ENCODE data around the gene KLF13.
A peak's percentile ranks its signal among the peaks of the same experiment; 100 is the strongest.

The KLF13 gene

DNA sequence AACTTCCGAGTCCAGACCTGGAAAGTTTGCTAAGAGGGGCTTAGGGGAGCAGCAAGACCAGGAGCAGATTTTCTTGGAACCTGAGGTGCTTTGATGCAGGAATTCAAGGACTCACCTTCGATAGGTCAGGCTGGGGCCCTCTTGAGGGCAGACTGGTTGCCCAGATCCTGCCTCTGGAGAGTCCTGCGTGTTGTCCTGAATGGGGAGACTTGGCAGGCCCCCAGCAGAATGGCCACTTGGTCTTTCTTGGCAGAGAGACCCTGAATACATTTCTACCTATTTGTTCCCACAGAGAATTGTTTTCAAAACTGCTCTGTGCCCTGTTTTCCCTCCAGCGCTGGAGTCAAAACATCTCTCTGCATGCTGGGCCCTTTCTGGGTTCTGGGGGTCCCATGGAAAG, 4.2 kb downstream of the KLF13 start:
- peak overlapping the region in 1 of 11 experiments; percentile 20; a peak in 1 of 22 replicates for H3K27ac ChIP-seq

DNA sequence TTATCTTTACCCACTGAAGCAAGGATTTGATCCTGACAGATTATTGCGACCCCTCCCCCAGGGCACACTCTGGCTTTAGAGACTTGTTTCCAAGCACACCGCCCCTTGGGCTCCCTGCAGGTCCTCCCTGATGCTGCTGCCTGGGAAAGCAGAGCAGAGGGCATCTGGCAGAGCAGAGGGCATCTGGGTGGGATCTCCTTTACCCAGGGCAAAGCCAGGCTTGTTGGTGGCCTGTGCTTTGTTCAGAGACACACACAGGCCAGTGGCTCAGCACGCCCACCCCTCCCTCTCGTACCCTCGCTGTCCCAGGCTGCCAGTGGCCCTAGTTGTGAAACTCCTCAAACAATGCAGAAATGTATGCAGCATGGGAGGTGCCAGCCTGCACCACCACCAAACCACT, 4.8 kb downstream of the KLF13 start:
- Histone ChIP-seq H3K9ac (peak overlapping the region in 4 of 11 experiments; percentile 8 to 91 (median 32); a peak in 3 of 22 replicates), H3K4me3 (peak overlapping the region in 1 of 10 experiments; percentile 96; a peak in 1 of 20 replicates), H3K27ac (no peak overlapping the region), H3K4me1 (peaks cover 69 to 79% (median 76%) of the 10 kb centered on the region in 10 experiments), H3K9me3 (replicated peaks in 1 of 11) (no peaks in the 10 kb centered on the region), H3K27me3 (no peaks in the 10 kb centered on the region), H3K4me2 (peak overlapping the region; percentile 88 to 98 (median 94)), H3K36me3 (peaks cover 0 to 47% (median 23%) of the 10 kb centered on the region in 11 experiments; a peak in 17 of 22 replicates), H4K20me1 (peaks cover 82 to 90% (median 87%) of the 10 kb centered on the region in 11 experiments)
- TF ChIP-seq Cebpa-rat (IDR thresholded peaks at IDR 0.05), result no peak

More for the DNA sequence above, 4.2 kb downstream of the KLF13 start:
- H3K36me3 ChIP-seq, result peaks cover 0 to 42% (median 23%) of the 10 kb centered on the region in 11 experiments; a peak in 17 of 22 replicates
- H3K27me3 ChIP-seq, result no peaks in the 10 kb centered on the region
- peaks cover 64 to 73% (median 70%) of the 10 kb centered on the region in 10 experiments for H3K4me1 ChIP-seq
- H4K20me1 ChIP-seq, result peaks cover 76 to 84% (median 82%) of the 10 kb centered on the region in 11 experiments
- peak overlapping the region in 7 of 11 experiments; percentile 3 to 97 (median 91); a peak in 7 of 22 replicates for H3K9ac ChIP-seq
- H3K9me3 ChIP-seq (replicated peaks in 1 of 11), result no peaks in the 10 kb centered on the region
- TF ChIP-seq Cebpa-rat (IDR thresholded peaks at IDR 0.05), result no peak
- H3K4me3 ChIP-seq, result peak overlapping the region in 2 of 10 experiments; percentile 88 to 96; a peak in 4 of 20 replicates
- peak overlapping the region; percentile 88 to 98 (median 94) for H3K4me2 ChIP-seq

DNA sequence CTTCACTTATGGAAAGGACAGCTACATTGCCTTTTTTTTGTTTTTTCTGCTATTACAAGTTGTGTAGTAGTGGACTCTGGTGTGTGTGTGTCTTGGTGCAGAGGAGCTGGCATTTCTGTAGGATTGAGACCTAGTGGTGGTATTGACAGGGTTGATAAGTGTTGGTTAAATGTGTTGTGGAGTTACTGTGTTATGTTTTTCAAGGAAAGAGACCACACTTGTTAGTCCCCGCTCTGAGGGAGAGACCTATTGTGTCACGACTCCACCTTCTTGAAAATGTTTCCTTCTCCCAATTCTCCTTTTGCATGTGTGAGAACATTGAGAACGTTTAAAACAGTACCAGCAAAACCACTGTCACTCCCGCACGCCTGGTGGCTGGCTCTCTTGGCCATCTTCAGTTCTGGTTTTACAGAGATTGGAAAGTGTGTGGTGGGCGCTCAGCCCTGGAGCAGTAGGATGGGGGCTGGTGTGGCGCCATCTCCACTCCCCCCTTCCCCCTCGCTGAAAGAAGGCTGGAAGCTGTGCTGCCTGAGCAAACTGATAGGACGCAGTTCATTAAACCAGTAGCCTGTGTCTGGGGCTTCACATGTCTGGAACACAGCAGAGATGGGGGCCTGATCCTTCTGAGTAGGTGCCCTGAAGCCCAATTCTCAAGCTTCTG, 5.5 kb downstream of the KLF13 start:
- no peak for TF ChIP-seq Cebpa-rat (IDR thresholded peaks at IDR 0.05)
- H3K27me3 ChIP-seq, result no peaks in the 10 kb centered on the region
- H3K4me1 ChIP-seq, result peaks cover 77 to 87% (median 83%) of the 10 kb centered on the region in 10 experiments
- H3K9ac ChIP-seq, result peak overlapping the region in 6 of 11 experiments; percentile 4 to 37 (median 17); a peak in 4 of 22 replicates
- no peaks in the 10 kb centered on the region for H3K9me3 ChIP-seq (replicated peaks in 1 of 11)
- H3K4me3 ChIP-seq, result no peak overlapping the region
- peak overlapping the region; percentile 88 to 98 (median 94) for H3K4me2 ChIP-seq
- H3K27ac ChIP-seq, result peak overlapping the region in 4 of 11 experiments; percentile 4 to 25 (median 6); a peak in 5 of 22 replicates
- peaks cover 0 to 51% (median 23%) of the 10 kb centered on the region in 11 experiments; a peak in 17 of 22 replicates for H3K36me3 ChIP-seq
- H4K20me1 ChIP-seq, result peaks cover 90 to 98% (median 95%) of the 10 kb centered on the region in 11 experiments

DNA sequence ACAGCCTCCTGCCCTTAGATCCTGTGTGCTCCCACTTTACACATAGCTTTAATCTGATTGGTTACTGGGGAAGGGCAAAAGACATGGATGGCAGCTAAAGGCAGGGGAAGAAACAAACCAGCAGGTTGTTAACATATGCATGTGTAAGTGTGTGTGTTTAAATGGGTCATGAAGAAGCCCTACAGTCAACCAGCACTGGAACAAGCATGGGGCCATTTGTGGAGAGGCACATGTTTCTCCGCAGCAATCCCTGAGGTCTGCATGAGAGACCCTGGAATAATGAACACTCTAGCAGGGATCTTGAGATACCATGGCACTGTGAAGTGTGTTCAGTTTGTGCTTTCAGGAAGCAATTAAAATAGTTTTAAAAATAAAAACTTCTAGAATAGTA, 6.0 kb downstream of the KLF13 start:
- Histone ChIP-seq H3K4me2 (peak overlapping the region; percentile 88 to 98 (median 94)), H3K9ac (peak overlapping the region in 5 of 11 experiments; percentile 4 to 37 (median 14); a peak in 3 of 22 replicates), H3K4me1 (peaks cover 82 to 92% (median 88%) of the 10 kb centered on the region in 10 experiments), H4K20me1 (peaks cover 95 to 100% (median 99%) of the 10 kb centered on the region in 11 experiments), H3K9me3 (replicated peaks in 1 of 11) (no peaks in the 10 kb centered on the region), H3K27ac (peak overlapping the region in 3 of 11 experiments; percentile 4 to 25 (median 7); a peak in 5 of 22 replicates), H3K4me3 (no peak overlapping the region), H3K36me3 (peaks cover 0 to 55% (median 23%) of the 10 kb centered on the region in 11 experiments; a peak in 17 of 22 replicates), H3K27me3 (no peaks in the 10 kb centered on the region)
- no peak for TF ChIP-seq Cebpa-rat (IDR thresholded peaks at IDR 0.05)

DNA sequence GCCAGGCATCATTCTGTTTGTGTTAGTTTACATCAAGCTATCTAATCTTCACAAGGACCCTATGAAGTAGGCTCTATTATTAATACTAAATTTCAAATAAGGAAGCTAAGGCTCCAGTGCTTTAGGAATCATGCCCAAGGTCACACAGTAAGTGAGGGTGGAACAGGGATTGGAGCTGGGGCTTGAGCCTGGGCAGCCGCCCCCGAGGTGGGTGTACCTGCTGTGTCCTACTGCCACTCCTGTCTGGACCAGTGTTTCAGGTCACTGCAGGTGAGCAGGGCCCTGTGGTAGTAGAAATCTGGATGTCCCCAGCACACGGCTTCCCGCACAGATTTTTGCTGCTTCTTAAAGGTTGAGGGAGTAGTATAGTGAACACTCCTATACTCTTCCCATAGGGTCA, 6.5 kb downstream of the KLF13 start:
- H3K9me3 ChIP-seq (replicated peaks in 1 of 11), result no peaks in the 10 kb centered on the region
- H3K27me3 ChIP-seq, result no peaks in the 10 kb centered on the region
- 0 out of 22 replicates have a peak overlapping the region, but pooled peaks of 1 of the 11 experiments have one; percentile 19 for H3K27ac ChIP-seq
- H3K4me3 ChIP-seq, result no peak overlapping the region
- peaks cover 86 to 96% (median 93%) of the 10 kb centered on the region in 10 experiments for H3K4me1 ChIP-seq
- H3K9ac ChIP-seq, result no peak overlapping the region
- TF ChIP-seq Cebpa-rat (IDR thresholded peaks at IDR 0.05), result no peak
- H3K4me2 ChIP-seq, result peak overlapping the region; percentile 88 to 98 (median 94); a peak in 19 of 22 replicates
- H3K36me3 ChIP-seq, result peaks cover 0 to 55% (median 23%) of the 10 kb centered on the region in 11 experiments; a peak in 17 of 22 replicates
- H4K20me1 ChIP-seq, result peaks cover 98 to 100% (median 100%) of the 10 kb centered on the region in 11 experiments

DNA sequence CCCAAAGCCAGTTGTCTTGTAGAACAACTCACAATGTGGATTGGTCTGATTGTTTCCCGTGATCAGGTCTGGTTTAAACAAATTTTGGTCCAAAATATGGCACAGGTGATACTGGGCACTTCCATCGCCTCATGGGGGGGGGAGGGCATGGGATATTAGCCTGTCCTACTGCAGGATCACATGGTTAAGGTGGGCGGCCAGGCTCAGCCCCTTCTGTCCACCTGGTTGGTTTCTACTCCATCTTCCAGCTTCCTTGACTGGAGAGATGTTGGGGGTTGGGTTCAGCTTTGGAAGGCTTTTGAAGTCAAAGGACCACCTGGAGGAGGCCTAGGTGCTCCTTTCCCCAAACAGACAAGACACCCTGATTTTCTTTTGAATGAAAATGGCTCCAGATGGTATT, 7.2 kb downstream of the KLF13 start:
- H3K27ac ChIP-seq, result no peak overlapping the region
- no peak overlapping the region for H3K9ac ChIP-seq
- TF ChIP-seq Cebpa-rat (IDR thresholded peaks at IDR 0.05), result no peak
- H4K20me1 ChIP-seq, result peaks cover 98 to 100% (median 100%) of the 10 kb centered on the region in 11 experiments
- peaks cover 93 to 100% (median 99%) of the 10 kb centered on the region in 10 experiments for H3K4me1 ChIP-seq
- no peak overlapping the region for H3K4me3 ChIP-seq
- no peaks in the 10 kb centered on the region for H3K9me3 ChIP-seq (replicated peaks in 1 of 11)
- no peaks in the 10 kb centered on the region for H3K27me3 ChIP-seq
- peak overlapping the region; percentile 87 to 98 (median 94); a peak in 20 of 22 replicates for H3K4me2 ChIP-seq
- H3K36me3 ChIP-seq, result peaks cover 0 to 55% (median 23%) of the 10 kb centered on the region in 11 experiments; a peak in 17 of 22 replicates

DNA sequence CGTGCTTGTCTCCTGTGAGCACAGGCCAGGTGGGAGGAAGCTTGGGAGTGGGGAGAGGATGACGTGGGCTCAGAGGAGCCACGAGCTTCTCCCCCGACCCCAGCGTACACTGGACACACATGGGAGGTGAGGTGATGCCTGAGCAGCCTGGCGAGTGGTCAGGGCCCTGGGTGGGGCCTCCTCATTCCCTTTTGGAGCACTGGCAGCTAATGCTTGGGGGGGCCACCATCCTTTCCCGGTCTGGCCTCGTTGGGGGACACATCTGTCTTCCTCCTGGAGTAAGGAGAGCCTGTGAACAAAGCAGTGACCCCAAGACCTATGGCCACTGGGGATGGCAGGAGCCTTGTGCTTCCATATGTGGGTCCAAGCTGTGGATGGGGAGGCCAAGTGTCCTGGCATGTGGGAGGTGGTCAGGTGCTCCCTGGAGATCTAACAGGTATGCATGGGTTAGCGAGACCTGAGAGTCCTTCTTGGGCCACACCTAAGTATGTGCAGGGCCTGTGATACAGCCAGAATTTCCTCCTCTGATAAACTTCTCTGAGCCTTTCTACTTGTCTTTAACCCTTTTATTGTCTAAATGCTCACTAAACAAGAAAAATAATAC, 9.5 kb downstream of the KLF13 start:
- Histone ChIP-seq H3K9me3 (replicated peaks in 1 of 11) (no peaks in the 10 kb centered on the region), H3K4me1 (peaks cover 98 to 100% (median 100%) of the 10 kb centered on the region in 10 experiments), H4K20me1 (peaks cover 98 to 100% (median 100%) of the 10 kb centered on the region in 11 experiments), H3K27me3 (no peaks in the 10 kb centered on the region), H3K4me3 (peak overlapping the region in 1 of 10 experiments; percentile 19; a peak in 1 of 20 replicates), H3K36me3 (peaks cover 0 to 54% (median 21%) of the 10 kb centered on the region in 11 experiments; a peak in 18 of 22 replicates), H3K4me2 (peak overlapping the region; percentile 86 to 99 (median 94)), H3K27ac (peak overlapping the region in 5 of 11 experiments; percentile 5 to 40 (median 10); a peak in 2 of 22 replicates), H3K9ac (peak overlapping the region in 4 of 11 experiments; percentile 16 to 46 (median 22); a peak in 6 of 22 replicates)
- TF ChIP-seq Cebpa-rat (IDR thresholded peaks at IDR 0.05), result no peak

DNA sequence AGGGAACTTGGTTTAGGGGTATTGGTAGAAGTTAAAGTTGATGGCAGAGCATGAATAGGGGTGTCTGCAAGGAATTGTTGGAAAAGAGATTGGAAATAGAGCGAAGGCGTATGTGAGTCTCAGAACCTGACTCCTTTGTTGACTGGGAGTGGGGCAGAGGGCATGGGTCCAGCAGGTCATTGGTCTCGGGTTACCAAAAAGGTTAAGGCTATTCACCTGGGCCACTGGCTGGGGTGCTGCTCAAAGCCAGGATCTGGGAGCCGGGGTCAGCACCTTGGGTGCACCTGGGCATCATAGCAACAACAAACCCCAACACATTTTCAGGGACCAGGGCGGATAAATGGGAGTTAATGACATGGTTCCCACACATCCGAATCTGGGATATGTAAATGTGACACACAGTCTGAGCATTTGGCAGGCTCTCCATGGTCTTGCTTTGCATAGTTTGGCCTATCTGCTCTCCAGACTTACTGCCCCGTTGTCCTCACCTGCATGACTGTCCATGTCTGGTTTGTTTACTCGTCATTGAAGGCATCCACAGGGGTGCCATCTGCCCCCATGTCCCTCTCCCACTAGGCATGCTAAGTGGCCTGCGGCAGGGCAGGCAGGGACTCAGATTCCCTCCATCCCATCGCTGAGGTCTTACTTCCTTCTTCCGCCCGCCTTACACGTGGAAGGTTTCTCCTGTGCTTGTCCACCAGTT, 10.1 kb downstream of the KLF13 start:
- H3K9ac ChIP-seq, result 0 out of 22 replicates have a peak overlapping the region, but pooled peaks of 1 of the 11 experiments have one; percentile 46

More for the DNA sequence above, 10.1 kb downstream of the KLF13 start:
- Histone ChIP-seq H3K9me3 (replicated peaks in 1 of 11) (no peaks in the 10 kb centered on the region), H3K27ac (no peak overlapping the region), H3K4me3 (no peak overlapping the region; a peak in 1 of 20 replicates), H3K4me2 (peak overlapping the region; percentile 86 to 99 (median 94)), H3K4me1 (peaks cover 98 to 100% (median 100%) of the 10 kb centered on the region in 10 experiments), H3K36me3 (peaks cover 0 to 48% (median 15%) of the 10 kb centered on the region in 11 experiments; a peak in 16 of 22 replicates), H4K20me1 (peaks cover 98 to 100% (median 100%) of the 10 kb centered on the region in 11 experiments), H3K27me3 (no peaks in the 10 kb centered on the region)
- no peak for TF ChIP-seq Cebpa-rat (IDR thresholded peaks at IDR 0.05)

Measured in BLaER1 treated with 17β-estradiol and CSF1 and Interleukin-3, amounts not matched to agents 10 nM and 100 nM (cell line).